ENCODE results near the gene CCNF. TPM values are rescaled to one million over a fixed set of nuclear protein-coding genes. Genes with fewer than 3 reads are reported as not detected.

Gene CCNF
- total RNA-seq, 1 experiment from 2014 or later: 60.8 TPM

GRCh38 chr16:2499454-2499853, 70.2 kb downstream of the CCNF start:
- H3K4me2 ChIP-seq (ENCODE audit: low read length): no peak overlapping the region
- H3K4me1 ChIP-seq (ENCODE audit: control insufficient read depth in 1 of 2, insufficient read depth in 2 of 2, low read length in 2 of 2): peaks cover 3 to 12% of the 10 kb centered on the region in 2 experiments; a peak in 3 of 4 replicates
- intact Hi-C loops (cut with micrococcal nuclease): no loop called here
- ChIA-PET RAD21 (ENCODE audit: low non-redundant PET in 1 of 2, low total read pairs in 2 of 2, uncharacterized antibody in 2 of 2, unreplicated experiment in 2 of 2) (no interaction called here), POLR2A (no interaction called here), CTCF (interaction anchor here (1.7 kb wide), 1 partner anchor 203 kb away, joined by 4 read pairs; no protein-coding TSS in a partner anchor)
- TF ChIP-seq CTCF (IDR thresholded peaks at IDR 0.05 in 2 of 3, conservative IDR thresholded peaks at IDR 0.05 in 1 of 3; ENCODE audit: borderline replicate concordance in 1 of 3, insufficient read depth in 1 of 3, low read depth in 2 of 3, low read length in 2 of 3): no peak
- no peak for TF ChIP-seq EGR1 (IDR thresholded peaks at IDR 0.05; ENCODE audit: low read depth)
- no peak for TF ChIP-seq EZH2 (IDR thresholded peaks at IDR 0.05)
- TF ChIP-seq EZH2phosphoT487 (IDR thresholded peaks at IDR 0.05; ENCODE audit: borderline replicate concordance): no peak
- no peak for TF ChIP-seq REST (IDR thresholded peaks at IDR 0.05; ENCODE audit: low read depth)
- no peak for TF ChIP-seq YY1 (IDR thresholded peaks at IDR 0.05; ENCODE audit: extremely low read depth, insufficient replicate concordance, low read depth, low read length)
- no peak for TF ChIP-seq ZNF274 (IDR thresholded peaks at IDR 0.05; ENCODE audit: low read depth, low read length)
- TF ChIP-seq CEBPB (IDR thresholded peaks at IDR 0.05; ENCODE audit: low read depth): no peak
- H3K27me3 ChIP-seq (ENCODE audit: insufficient read depth, low read length): no peaks in the 10 kb centered on the region
- H3K9ac ChIP-seq (ENCODE audit: low read length): no peak overlapping the region
- no peak overlapping the region for H3K4me3 ChIP-seq (replicated peaks in 1 of 2; ENCODE audit: low read depth in 1 of 2, low read length in 2 of 2)
- no peak overlapping the region for H2AFZ ChIP-seq (ENCODE audit: low read depth, low read length, poor library complexity, severe bottlenecking)
- peaks cover 0 to 4% of the 10 kb centered on the region in 2 experiments; a peak in 1 of 4 replicates for H3K36me3 ChIP-seq (ENCODE audit: control insufficient read depth in 1 of 2, insufficient read depth in 2 of 2, low read length in 2 of 2)
- ATAC-seq (no peak), DNase-seq (ENCODE audit: low read depth, low spot score) (no peak)
- no peaks in the 10 kb centered on the region for H4K20me1 ChIP-seq (ENCODE audit: insufficient read depth)
- H3K9me3 ChIP-seq (ENCODE audit: control insufficient read depth in 1 of 2, insufficient read depth in 1 of 2, low read depth in 1 of 2, low read length in 2 of 2): no peaks in the 10 kb centered on the region
- H3K79me2 ChIP-seq (ENCODE audit: insufficient read depth, low read length): no peaks in the 10 kb centered on the region
- no TSS peak for BruUV-seq (replicated peaks)
- H3K9me2 ChIP-seq (ENCODE audit: insufficient read depth): no peaks in the 10 kb centered on the region
- no peak overlapping the region for H3K27ac ChIP-seq (ENCODE audit: low read depth, low read length)
